Measurements from ENCODE around the gene C1orf226.

C1orf226 gene

GRCh38 chr1:162385280-162385623 lies 3.7 kb downstream of the C1orf226 start:
- DNase-seq (ENCODE audit: low read depth) = no peak

GRCh38 chr1:162385702-162386101 lies 4.2 kb downstream of the C1orf226 start:
- DNase-seq (ENCODE audit: low read depth) = no peak

GRCh38 chr1:162386292-162387225 lies 5.0 kb downstream of the C1orf226 start:
- DNase-seq (ENCODE audit: low read depth) = no peak

- no peak for DNase-seq (ENCODE audit: low read depth)
Measured at GRCh38 chr1:162387226-162388082, 5.9 kb downstream of the C1orf226 start.

GRCh38 chr1:162388083-162388594 lies 6.6 kb downstream of the C1orf226 start:
- DNase-seq (ENCODE audit: low read depth) = no peak

- peak; percentile 46 for DNase-seq (ENCODE audit: low read depth)
Measured at GRCh38 chr1:162388615-162389014, 7.1 kb downstream of the C1orf226 start.

GRCh38 chr1:162389021-162389818 lies 7.7 kb downstream of the C1orf226 start:
- DNase-seq (ENCODE audit: low read depth) = peak; percentile 65

- DNase-seq (ENCODE audit: low read depth) = no peak
Measured at GRCh38 chr1:162389971-162390370, 8.4 kb downstream of the C1orf226 start.

GRCh38 chr1:162390396-162391185 lies 9.1 kb downstream of the C1orf226 start:
- DNase-seq (ENCODE audit: low read depth) = no peak

GRCh38 chr1:162391790-162392563 lies 10.4 kb downstream of the C1orf226 start:
- DNase-seq (ENCODE audit: low read depth) = peak; percentile 47

- no peak for DNase-seq (ENCODE audit: low read depth)
Measured at GRCh38 chr1:162396201-162396906, 14.8 kb downstream of the C1orf226 start.

GRCh38 chr1:162397039-162397448 lies 15.5 kb downstream of the C1orf226 start:
- DNase-seq (ENCODE audit: low read depth) = peak; percentile 68

- no peak for DNase-seq (ENCODE audit: low read depth)
Measured at GRCh38 chr1:162397943-162398560, 16.5 kb downstream of the C1orf226 start.

GRCh38 chr1:162398999-162399580 lies 17.6 kb downstream of the C1orf226 start:
- DNase-seq (ENCODE audit: low read depth) = no peak

- DNase-seq (ENCODE audit: low read depth) = no peak
Measured at GRCh38 chr1:162400790-162401355, 19.3 kb downstream of the C1orf226 start.

- peak; percentile 41 for DNase-seq (ENCODE audit: low read depth)
Measured at GRCh38 chr1:162404550-162405160, 23.1 kb downstream of the C1orf226 start.

GRCh38 chr1:162405800-162406199 lies 24.3 kb downstream of the C1orf226 start:
- peak; percentile 24 for DNase-seq (ENCODE audit: low read depth)

- DNase-seq (ENCODE audit: low read depth) = no peak
Measured at GRCh38 chr1:162406811-162407210, 25.3 kb downstream of the C1orf226 start.

Data from fibroblast of gingiva (primary cell).